ENCODE results near the gene PLPP3. TPM values are rescaled to one million over a fixed set of nuclear protein-coding genes. Genes with fewer than 3 reads are reported as not detected.
A peak's percentile ranks its signal among the peaks of the same experiment; 100 is the strongest.
"Not testable (repeated sequence)": the region's sequence is repeated elsewhere in the genome, so short reads cannot be mapped to it uniquely, and the experiment has no call there.

The PLPP3 gene
- 100 to 1,000 TPM; 127 to 502 (median 297) TPM for total RNA-seq

DNA sequence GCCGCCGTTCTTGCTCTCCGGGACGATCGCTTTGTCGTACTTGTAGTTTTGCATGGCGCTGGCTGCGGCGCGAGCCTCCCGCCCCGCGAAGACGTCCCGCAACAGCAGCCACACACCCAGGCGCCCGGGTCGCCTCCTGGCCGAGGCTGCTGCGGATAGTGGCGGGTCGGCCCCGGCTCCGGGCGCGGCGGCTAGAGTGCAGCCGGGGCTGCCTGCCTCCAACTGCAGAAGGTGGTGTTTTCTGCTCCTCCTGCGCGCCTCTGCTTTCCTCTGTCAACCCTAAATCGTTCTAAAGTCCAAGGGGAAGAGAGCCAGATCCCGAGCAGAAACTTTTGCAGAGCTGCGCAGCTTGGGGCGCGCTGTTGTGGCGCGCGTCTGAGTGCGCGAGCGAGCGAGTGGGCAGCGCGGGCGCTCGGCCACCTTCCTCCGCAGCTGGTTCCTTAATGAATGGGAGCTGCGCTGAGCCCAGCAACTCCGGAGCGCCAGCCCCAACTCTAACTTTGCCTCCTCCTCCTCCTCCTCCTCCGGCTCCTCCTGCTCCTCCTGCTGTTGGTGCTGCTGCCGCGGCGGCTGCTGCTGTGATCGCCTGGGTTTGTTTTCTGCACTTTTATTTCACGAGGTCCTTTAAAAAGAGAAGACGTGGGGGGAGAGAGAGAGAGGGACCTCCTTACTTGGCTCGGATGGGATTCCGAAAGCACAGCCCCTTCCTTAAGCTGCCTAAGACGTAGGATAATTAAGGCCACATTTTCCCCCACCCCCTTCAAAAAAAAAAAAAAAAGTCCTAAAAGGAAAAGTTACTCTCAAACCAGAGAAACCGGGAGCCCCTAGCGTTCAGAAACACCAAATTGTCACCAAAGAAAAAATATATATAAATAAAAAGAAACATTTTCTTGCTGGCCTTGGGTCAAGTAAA is at the start of gene PLPP3:
Gene PLPP3, minus strand, starts transcription at position 601 of the 913 bp plus-strand sequence. Its CDS starts 547 bp downstream, at position 54.
- TF ChIP-seq, protein P1, sequence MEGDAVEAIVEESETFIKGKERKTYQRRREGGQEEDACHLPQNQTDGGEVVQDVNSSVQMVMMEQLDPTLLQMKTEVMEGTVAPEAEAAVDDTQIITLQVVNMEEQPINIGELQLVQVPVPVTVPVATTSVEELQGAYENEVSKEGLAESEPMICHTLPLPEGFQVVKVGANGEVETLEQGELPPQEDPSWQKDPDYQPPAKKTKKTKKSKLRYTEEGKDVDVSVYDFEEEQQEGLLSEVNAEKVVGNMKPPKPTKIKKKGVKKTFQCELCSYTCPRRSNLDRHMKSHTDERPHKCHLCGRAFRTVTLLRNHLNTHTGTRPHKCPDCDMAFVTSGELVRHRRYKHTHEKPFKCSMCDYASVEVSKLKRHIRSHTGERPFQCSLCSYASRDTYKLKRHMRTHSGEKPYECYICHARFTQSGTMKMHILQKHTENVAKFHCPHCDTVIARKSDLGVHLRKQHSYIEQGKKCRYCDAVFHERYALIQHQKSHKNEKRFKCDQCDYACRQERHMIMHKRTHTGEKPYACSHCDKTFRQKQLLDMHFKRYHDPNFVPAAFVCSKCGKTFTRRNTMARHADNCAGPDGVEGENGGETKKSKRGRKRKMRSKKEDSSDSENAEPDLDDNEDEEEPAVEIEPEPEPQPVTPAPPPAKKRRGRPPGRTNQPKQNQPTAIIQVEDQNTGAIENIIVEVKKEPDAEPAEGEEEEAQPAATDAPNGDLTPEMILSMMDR (IDR thresholded peaks at IDR 0.05): no peak
- ATAC-seq (ENCODE audit: low FRiP score) (peak; percentile 91), DNase-seq (ENCODE audit: low spot score) (peak; percentile 51)

DNA sequence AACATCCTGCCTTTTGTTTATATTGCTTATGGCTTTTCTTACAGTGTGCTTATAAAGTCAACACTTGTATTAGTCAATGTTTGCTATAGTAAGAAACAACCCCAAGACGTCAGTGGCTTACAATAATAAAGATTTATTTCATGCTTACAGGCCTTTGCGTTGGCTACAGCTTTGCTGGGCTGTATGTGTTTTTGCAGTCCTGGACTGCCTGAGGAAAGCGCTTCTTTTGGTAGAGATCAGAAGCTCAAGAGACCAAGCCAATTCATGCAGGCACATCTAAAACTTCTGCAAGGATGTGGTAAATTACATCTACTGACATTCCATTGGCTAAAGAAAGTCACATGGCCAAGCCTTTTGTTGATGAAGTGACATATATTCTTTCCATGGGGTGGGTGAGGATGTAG is 48.3 kb upstream of the PLPP3 start:
- ATAC-seq (ENCODE audit: low FRiP score) (no peak), DNase-seq (ENCODE audit: low spot score) (no peak)
- TF ChIP-seq, protein P1 (IDR thresholded peaks at IDR 0.05): no peak

DNA sequence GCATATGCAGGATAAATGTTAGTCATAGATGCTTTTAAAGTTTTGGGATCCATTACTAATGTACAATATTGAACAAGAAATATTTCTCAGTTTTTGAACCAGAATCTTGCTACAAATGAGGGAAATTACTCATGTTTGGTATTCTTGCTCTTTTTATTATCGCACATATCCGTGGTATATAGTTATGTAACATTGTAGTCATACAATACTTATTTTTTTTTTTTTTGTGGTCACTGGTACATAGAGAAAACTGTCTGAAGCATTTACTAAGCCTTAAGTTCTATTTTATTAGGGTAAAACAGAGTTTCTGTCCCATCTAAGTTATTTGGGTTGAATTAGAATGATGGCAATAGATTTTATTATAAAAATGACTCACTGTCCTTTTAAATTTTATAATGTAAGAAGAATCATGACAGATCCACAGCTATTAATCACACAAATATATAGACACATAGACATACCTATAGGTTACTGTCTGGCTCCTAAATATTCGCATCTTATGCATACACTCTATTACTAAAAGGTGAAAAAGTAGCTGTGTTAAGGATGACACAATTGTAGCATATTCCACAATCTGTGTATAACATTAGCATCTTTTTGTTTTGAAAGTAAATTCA is 47.8 kb upstream of the PLPP3 start:
- no peak for ATAC-seq (ENCODE audit: low FRiP score)
- DNase-seq (ENCODE audit: low spot score): no peak
- TF ChIP-seq, protein P1 (IDR thresholded peaks at IDR 0.05): no peak

DNA sequence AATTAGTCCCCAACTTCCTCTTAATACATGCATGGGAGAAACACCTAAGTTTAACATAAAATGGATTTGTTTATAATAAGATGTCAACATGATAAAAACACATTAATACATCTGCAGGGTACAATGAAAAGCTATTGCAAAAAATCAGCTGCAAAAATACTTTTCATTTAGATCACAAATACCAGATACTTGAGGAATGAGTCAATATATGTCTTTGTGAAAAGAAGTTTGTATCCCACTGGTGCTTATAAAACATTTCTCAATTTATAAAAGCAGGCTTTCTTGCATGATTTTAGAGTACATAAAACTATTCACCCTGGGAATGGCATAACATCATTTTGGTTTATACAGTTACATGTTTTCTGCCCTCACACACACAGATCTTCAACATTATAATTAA is 47.2 kb upstream of the PLPP3 start:
- TF ChIP-seq, protein P1 (IDR thresholded peaks at IDR 0.05): no peak
- DNase-seq (ENCODE audit: low spot score) (no peak), ATAC-seq (ENCODE audit: low FRiP score) (no peak)

DNA sequence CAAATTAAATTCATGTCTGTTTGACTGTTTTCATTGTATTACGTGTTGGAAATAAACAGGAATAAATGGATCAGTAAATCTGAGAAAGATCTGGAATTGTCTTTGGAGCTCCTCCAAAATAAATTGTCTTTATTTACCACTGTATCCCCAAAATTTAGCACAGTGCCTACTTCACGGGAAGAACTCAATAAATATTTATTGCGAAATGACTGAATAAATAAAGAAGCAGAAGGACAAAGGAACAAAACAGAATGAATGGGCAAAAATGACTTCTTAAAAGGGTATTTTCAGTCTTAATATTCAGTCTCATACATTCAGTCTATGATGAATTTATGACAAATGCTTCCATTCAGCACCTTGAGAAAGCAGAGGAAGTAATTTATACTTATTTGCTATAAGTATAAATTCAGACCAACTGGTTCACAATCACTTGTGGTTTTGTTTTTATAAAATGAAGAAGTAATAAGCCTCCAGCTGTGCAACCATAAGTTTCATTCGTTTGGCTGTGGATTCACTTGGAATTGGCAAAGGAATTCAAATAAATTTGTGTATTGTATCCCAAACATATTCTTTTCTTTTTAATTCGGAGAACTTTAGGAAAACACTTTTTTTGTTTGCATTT is 46.6 kb upstream of the PLPP3 start:
- DNase-seq (ENCODE audit: low spot score) (no peak), ATAC-seq (ENCODE audit: low FRiP score) (no peak)
- TF ChIP-seq, protein P1 (IDR thresholded peaks at IDR 0.05): no peak

DNA sequence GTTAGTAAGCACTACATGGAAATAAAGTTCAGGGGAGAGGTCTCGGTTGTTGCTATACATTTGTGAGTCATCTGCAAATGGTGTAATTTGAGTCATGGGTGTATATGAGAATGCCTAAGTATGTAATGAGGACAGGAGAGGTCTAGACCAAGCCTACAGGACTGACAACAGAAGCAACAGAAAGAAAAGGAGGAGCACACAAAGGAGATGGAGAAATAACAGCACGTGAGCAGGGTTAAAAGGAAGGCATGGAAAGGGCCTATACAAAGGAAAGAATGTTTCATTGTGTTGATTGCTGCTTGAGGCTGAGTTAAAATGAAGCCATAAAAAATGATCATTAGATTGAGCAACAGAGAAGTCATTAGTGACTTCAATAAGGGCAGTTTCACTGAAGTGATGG is 37.8 kb upstream of the PLPP3 start:
- DNase-seq (ENCODE audit: low spot score): no peak
- no peak for ATAC-seq (ENCODE audit: low FRiP score)
- TF ChIP-seq, protein P1 (IDR thresholded peaks at IDR 0.05): no peak

DNA sequence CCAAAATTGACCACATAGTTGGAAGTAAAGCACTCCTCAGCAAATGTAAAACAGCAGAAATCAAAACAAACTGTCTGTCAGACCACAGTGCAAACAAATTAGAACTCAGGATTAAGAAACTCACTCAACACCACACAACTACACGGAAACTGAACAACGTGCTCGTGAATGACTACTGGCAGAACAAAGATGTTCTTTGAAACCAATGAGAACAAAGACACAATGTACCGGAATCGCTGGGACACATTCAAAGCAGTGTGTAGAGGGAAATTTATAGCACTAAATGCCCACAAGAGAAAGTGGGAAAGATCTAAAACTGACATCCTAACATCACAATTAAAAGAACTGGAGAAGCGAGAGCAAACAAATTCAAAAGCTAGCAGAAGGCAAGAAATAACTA is 31.4 kb upstream of the PLPP3 start:
- not testable (repeated sequence) for ATAC-seq (ENCODE audit: low FRiP score); DNase-seq (ENCODE audit: low spot score)

DNA sequence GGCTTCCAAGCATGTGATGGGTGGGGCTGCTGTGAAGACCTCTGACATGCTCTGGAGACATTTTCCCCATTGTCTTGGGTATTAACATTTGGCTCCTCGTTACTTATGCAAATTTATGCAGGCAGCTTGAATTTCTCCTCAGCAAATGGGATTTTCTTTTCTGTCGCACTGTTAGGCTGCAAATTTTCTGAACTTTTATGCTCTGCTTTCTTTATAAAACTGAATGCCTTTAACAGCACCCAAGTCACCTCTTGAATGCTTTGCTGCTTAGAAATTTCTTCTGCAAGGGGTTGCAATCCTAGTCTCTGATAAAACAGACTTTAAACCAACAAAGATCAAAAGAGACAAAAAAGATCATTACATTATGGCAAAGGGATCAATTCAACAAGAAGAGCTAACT is 30.7 kb upstream of the PLPP3 start:
- not testable (repeated sequence) for ATAC-seq (ENCODE audit: low FRiP score); DNase-seq (ENCODE audit: low spot score)

DNA sequence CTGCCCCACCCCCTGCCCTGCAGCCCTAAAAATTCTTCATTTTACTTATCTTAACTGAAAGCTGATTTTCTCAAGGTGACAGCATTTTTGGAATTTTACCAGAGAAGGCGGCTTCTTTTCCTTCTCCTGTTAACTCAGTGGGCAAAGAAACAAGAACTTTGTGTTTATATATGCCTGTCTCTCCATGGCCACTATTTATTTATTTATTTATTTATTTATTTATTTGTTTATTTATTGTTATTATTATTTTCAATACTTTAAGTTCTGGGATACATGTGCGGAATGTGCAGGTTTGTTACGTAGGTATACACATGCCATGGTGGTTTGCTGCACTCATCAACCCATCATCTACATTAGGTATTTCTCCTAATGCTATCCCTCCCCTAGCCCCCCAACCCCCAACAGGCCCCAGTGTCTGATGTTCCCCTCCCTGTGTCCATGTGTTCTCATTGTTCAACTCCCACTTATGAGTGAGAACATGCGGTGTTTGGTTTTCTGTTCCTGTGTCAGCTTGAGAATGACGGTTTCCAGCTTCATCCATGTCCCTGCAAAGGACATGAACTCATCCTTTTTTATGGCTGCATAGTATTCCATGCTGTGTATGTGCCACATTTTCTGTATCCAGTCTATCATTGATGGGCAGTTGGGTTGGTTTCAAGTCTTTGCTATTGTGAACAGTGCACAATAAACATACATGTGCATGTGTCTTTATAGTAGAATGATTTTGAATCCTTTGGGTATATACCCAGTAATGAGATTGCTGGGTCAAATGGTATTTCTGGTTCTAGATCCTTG is 16.2 kb upstream of the PLPP3 start:
- not testable (repeated sequence) for ATAC-seq (ENCODE audit: low FRiP score); DNase-seq (ENCODE audit: low spot score)

All from omental fat pad (tissue), 4 donors.